ENCODE results near the gene ELP5. TPM values are rescaled to one million over a fixed set of nuclear protein-coding genes. Genes with fewer than 3 reads are reported as not detected.
A peak's percentile ranks its signal among the peaks of the same experiment; 100 is the strongest.

ELP5 gene
- total and polyA plus RNA-seq, 11 donors: 28.0 to 87.2 (median 50.4) TPM

- ATAC-seq: no peak
- no peak overlapping the region for H3K4me3 ChIP-seq
- no peaks in the 10 kb centered on the region for H3K9me3 ChIP-seq
- H3K27ac ChIP-seq: peak overlapping the region in 9 of 12 donors; percentile 83 to 100 (median 99)
- H3K27me3 ChIP-seq: no peaks in the 10 kb centered on the region
- H3K36me3 ChIP-seq: peaks cover 0 to 32% (median 29%) of the 10 kb centered on the region in 9 donors
- intact Hi-C loops (cut with DNase I): loop anchor here in 1 of 10 donors (5.0 kb wide), 1 partner anchor 89 kb away; the partner anchor contains the start of gene EIF5A
- TF ChIP-seq CTCF (IDR thresholded peaks at IDR 0.05) (no peak), POLR2A (IDR thresholded peaks at IDR 0.05) (no peak)
- 64 to 81% (median 73%) methylated on average over 6 of the region's 6 CpGs for WGBS, 4 donors
- DNase-seq: no peak
- H3K4me1 ChIP-seq: peaks cover 6 to 90% (median 59%) of the 10 kb centered on the region in 12 donors
Measured at GRCh38 chr17:7218758-7219157, 33.3 kb upstream of the ELP5 start.

GRCh38 chr17:7219229-7219811 is 32.7 kb upstream of the ELP5 start:
- Histone ChIP-seq H3K4me3 (peak overlapping the region; percentile 69 to 100 (median 96)), H3K27ac (peak overlapping the region; percentile 95 to 100 (median 98)), H3K9me3 (no peaks in the 10 kb centered on the region), H3K36me3 (peaks cover 0 to 37% (median 34%) of the 10 kb centered on the region in 9 donors), H3K4me1 (peaks cover 6 to 91% (median 57%) of the 10 kb centered on the region in 12 donors), H3K27me3 (no peaks in the 10 kb centered on the region)
- no peak for ATAC-seq
- TF ChIP-seq POLR2A (IDR thresholded peaks at IDR 0.05): no peak
- no peak for TF ChIP-seq CTCF (IDR thresholded peaks at IDR 0.05)
- no peak for DNase-seq
- WGBS, 4 donors: 19 to 22% (median 20%) methylated on average over 12 of the region's 12 CpGs
- intact Hi-C loops (cut with DNase I): loop anchor here in 1 of 10 donors (5.0 kb wide), 1 partner anchor 88 kb away; the partner anchor contains the start of gene EIF5A

GRCh38 chr17:7219812-7220592 is 32.0 kb upstream of the ELP5 start, which contains the start of the genes ACADVL and DLG4:
TSS of gene ACADVL (plus strand) at chr17:7219938. CDS start at chr17:7219985, 47 bp downstream.
TSS of gene DLG4 (minus strand) at chr17:7219836.
- Histone ChIP-seq H3K27ac (peak within 1 kb of the TSS; percentile 95 to 100 (median 98)), H3K4me1 (peaks cover 6 to 92% (median 52%) of the 10 kb centered on the region in 12 donors), H3K4me3 (peak within 1 kb of the TSS; percentile 69 to 100 (median 96)), H3K36me3 (peaks cover 0 to 44% (median 41%) of the 10 kb centered on the region in 9 donors), H3K27me3 (no peaks in the 10 kb centered on the region), H3K9me3 (no peaks in the 10 kb centered on the region)
- WGBS, 4 donors: 0% methylated on average over 34 to 63 of the region's 63 CpGs
- ATAC-seq: peak; percentile 73 to 87 (median 83)
- intact Hi-C loops (cut with DNase I): loop anchor here in 2 of 10 donors (2.0 to 5.0 kb wide), 2 partner anchors 17 to 87 kb away; partner anchors contain the start of gene EIF5A (in 1 of the 2)
- peak; percentile 94 to 97 (median 94) for DNase-seq
- TF ChIP-seq CTCF (IDR thresholded peaks at IDR 0.05): no peak
- peak in 1 of 2 donors; percentile 93 for TF ChIP-seq POLR2A (IDR thresholded peaks at IDR 0.05)
